Right lobe of liver (tissue), 4 donors: ENCODE results near the gene TYW1B.

Experiments used
- CTCF ChIP-seq, 4 donors: fragments of 200-600 bp in 3 of 4; fragments of 450-650 bp in 1 of 4; IDR thresholded peaks; one replicate each; pipeline versions ENCODE4 v1.5.1 to v1.8.0; 2016 to 2022; ENCODE audit warnings: antibody characterized with exemption in 4 of 4, mild to moderate bottlenecking in 2 of 4
- POLR2A ChIP-seq: fragments of 450-650 bp; IDR thresholded peaks from one replicate; pipeline ENCODE4 v1.6.1; 2017; ENCODE audit warnings: antibody characterized with exemption, mild to moderate bottlenecking
- donor health status: DM: no; HTN: no; CAD: no.
- donor health status: DM: no; HTN: no; CAD: no.
- donor health status: DM: no; HTN: yes; CAD: no.

- TF ChIP-seq POLR2A: no peak
- no peak for TF ChIP-seq CTCF (IDR thresholded peaks at IDR 0.05)
Measured at GRCh38 chr7:72674394-72674793, 153.6 kb downstream of the TYW1B start.
